Measurements from ENCODE around the gene GSTP1. TPM values are rescaled to one million over a fixed set of nuclear protein-coding genes. Genes with fewer than 3 reads are reported as not detected.
"Not testable (repeated sequence)": the region's sequence is repeated elsewhere in the genome, so short reads cannot be mapped to it uniquely, and the experiment has no call there.

GSTP1 gene
- total RNA-seq, 6 donors from 2014 or later: 600 to 1,952 (median 1,144) TPM

DNA sequence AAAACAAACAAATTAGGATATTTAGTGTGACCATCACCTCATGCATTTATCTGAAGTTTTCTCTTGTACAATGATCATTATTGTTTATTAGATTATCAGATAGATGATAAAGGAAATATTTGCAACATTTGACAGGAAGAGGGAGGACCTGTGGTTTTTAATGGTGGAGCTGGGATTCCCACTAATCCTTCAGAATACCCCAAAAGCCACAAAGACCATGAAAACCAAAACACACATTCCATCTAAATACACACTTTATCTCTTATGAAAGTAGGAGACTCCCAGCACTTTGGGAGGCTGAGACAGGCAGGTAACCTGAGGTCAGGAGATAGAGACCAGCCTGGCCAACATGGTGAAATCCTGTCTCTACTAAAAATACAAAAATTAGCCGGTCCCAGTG, 15.5 kb downstream of the GSTP1 start:
- DNase-seq: no peak
- Histone ChIP-seq H3K27me3 (no peaks in the 10 kb centered on the region), H3K36me3 (no peaks in the 10 kb centered on the region), H3K4me3 (no peak overlapping the region), H3K27ac (no peak overlapping the region), H3K4me1 (no peaks in the 10 kb centered on the region), H3K9me3 (no peaks in the 10 kb centered on the region)
- WGBS, 2 donors: 56 to 64% methylated on average over 1 of the region's 1 CpG
- TF ChIP-seq, protein P1, sequence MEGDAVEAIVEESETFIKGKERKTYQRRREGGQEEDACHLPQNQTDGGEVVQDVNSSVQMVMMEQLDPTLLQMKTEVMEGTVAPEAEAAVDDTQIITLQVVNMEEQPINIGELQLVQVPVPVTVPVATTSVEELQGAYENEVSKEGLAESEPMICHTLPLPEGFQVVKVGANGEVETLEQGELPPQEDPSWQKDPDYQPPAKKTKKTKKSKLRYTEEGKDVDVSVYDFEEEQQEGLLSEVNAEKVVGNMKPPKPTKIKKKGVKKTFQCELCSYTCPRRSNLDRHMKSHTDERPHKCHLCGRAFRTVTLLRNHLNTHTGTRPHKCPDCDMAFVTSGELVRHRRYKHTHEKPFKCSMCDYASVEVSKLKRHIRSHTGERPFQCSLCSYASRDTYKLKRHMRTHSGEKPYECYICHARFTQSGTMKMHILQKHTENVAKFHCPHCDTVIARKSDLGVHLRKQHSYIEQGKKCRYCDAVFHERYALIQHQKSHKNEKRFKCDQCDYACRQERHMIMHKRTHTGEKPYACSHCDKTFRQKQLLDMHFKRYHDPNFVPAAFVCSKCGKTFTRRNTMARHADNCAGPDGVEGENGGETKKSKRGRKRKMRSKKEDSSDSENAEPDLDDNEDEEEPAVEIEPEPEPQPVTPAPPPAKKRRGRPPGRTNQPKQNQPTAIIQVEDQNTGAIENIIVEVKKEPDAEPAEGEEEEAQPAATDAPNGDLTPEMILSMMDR (IDR thresholded peaks at IDR 0.05): no peak
- TF ChIP-seq EP300 (IDR thresholded peaks at IDR 0.05) (no peak), POLR2AphosphoS5 (IDR thresholded peaks at IDR 0.05) (no peak), POLR2A (IDR thresholded peaks at IDR 0.05) (no peak)
- ATAC-seq (ENCODE audit: low FRiP score in 2 of 2): no peak

- Histone ChIP-seq H3K9me3 (no peaks in the 10 kb centered on the region), H3K36me3 (no peaks in the 10 kb centered on the region), H3K27ac (no peak overlapping the region), H3K27me3 (no peaks in the 10 kb centered on the region), H3K4me3 (no peak overlapping the region), H3K4me1 (peaks cover 0 to under 1% (median 0%) of the 10 kb centered on the region in 4 donors)
- TF ChIP-seq POLR2AphosphoS5 (IDR thresholded peaks at IDR 0.05) (no peak), POLR2A (IDR thresholded peaks at IDR 0.05) (no peak)
- WGBS, 2 donors: 47 to 52% methylated on average over 7 of the region's 7 CpGs
- no peak for DNase-seq
- no peak for ATAC-seq (ENCODE audit: low FRiP score in 2 of 2)
Measured at GRCh38 chr11:67600324-67601029, 16.9 kb downstream of the GSTP1 start.

- ATAC-seq (ENCODE audit: low FRiP score in 2 of 2) (no peak), DNase-seq (no peak)
- TF ChIP-seq EP300 (IDR thresholded peaks at IDR 0.05) (no peak), POLR2A (IDR thresholded peaks at IDR 0.05) (no peak), POLR2AphosphoS5 (IDR thresholded peaks at IDR 0.05) (no peak)
- TF ChIP-seq, protein P1 (IDR thresholded peaks at IDR 0.05): no peak
- H3K27ac ChIP-seq: no peak overlapping the region
- H3K9me3 ChIP-seq: no peaks in the 10 kb centered on the region
- H3K4me1 ChIP-seq: peaks cover 2 to 7% (median 3%) of the 10 kb centered on the region in 4 donors
- 91 to 94% methylated on average over 6 to 7 of the region's 7 CpGs for WGBS, 2 donors
- no peaks in the 10 kb centered on the region for H3K36me3 ChIP-seq
- no peaks in the 10 kb centered on the region for H3K27me3 ChIP-seq
- no peak overlapping the region for H3K4me3 ChIP-seq
Measured at GRCh38 chr11:67601098-67601497, 17.5 kb downstream of the GSTP1 start.

GRCh38 chr11:67604119-67604518, 20.5 kb downstream of the GSTP1 start:
- not testable (repeated sequence) for H3K27me3 ChIP-seq; DNase-seq; H3K27ac ChIP-seq; H3K4me3 ChIP-seq; ATAC-seq (ENCODE audit: low FRiP score in 2 of 2); H3K9me3 ChIP-seq; H3K36me3 ChIP-seq
- peaks cover 14 to 24% (median 20%) of the 10 kb centered on the region in 4 donors for H3K4me1 ChIP-seq
- WGBS, 2 donors: 70 to 74% methylated on average over 2 of the region's 4 CpGs

- TF ChIP-seq EP300 (IDR thresholded peaks at IDR 0.05): no peak
- no peak for TF ChIP-seq POLR2A (IDR thresholded peaks at IDR 0.05)
- no peak for TF ChIP-seq POLR2AphosphoS5 (IDR thresholded peaks at IDR 0.05)
- TF ChIP-seq, protein P1 (IDR thresholded peaks at IDR 0.05): no peak
- peaks cover 14 to 24% (median 20%) of the 10 kb centered on the region in 4 donors for H3K4me1 ChIP-seq
- DNase-seq (no peak), ATAC-seq (ENCODE audit: low FRiP score in 2 of 2) (no peak)
- H3K27ac ChIP-seq: peak overlapping the region in 2 of 4 donors; percentile 90 to 91
- peaks cover 5 to 15% (median 10%) of the 10 kb centered on the region in 4 donors for H3K36me3 ChIP-seq
- H3K4me3 ChIP-seq: no peak overlapping the region
- WGBS, 2 donors: 85% methylated on average over 2 of the region's 2 CpGs
- no peaks in the 10 kb centered on the region for H3K9me3 ChIP-seq
- H3K27me3 ChIP-seq: no peaks in the 10 kb centered on the region
Measured at GRCh38 chr11:67604815-67605214, 21.2 kb downstream of the GSTP1 start.

All from upper lobe of left lung (tissue), 6 donors.